ENCODE measurements around the gene CCDC9. TPM values are rescaled to one million over a fixed set of nuclear protein-coding genes. Genes with fewer than 3 reads are reported as not detected.
"Not testable (repeated sequence)": the region's sequence is repeated elsewhere in the genome, so short reads cannot be mapped to it uniquely, and the experiment has no call there.

The CCDC9 gene
- total RNA-seq, 1 donor from 2014 or later, result 42.4 TPM

DNA sequence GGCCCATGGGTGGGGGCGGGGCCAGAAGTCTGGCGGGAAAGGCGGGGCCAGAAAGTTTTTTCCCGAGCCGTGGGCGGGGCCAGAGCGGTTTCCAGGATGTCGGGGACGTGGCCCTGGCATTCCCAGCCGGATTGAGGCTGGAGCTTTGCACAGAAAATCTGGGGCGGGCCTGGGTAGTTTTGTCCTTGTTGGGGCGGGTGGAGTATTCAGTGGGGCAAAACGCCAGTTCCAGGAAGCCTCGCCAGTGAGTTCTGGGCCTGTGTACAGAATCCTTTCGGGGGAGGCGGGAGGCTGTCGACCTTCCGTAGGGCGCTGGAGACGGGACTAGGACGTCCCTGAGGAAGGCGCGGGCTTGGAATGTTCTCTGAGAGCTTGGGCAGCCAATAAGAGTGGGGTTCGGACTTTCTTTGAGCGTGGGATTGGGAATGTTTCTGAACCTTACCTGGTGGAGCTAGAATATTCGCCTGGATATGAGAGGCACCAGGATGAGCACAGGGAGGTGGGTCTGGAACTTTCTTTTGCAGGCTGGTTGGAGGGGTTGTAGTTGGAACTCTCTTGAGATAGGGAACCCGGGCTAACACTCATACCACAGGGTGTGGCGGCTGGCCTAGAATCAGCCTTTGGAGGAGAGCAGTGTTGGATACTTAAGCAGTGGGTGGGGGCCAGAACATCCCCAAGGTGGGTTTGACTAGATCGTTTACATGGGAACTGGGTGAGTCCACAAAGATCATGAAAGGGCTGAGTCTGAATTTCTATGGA is 1.3 kb downstream of the CCDC9 start:
- DNase-seq (ENCODE audit: low spot score) (no peak), ATAC-seq (peak; percentile 0)
- intact Hi-C loops (cut with DNase I), result no loop called here

DNA sequence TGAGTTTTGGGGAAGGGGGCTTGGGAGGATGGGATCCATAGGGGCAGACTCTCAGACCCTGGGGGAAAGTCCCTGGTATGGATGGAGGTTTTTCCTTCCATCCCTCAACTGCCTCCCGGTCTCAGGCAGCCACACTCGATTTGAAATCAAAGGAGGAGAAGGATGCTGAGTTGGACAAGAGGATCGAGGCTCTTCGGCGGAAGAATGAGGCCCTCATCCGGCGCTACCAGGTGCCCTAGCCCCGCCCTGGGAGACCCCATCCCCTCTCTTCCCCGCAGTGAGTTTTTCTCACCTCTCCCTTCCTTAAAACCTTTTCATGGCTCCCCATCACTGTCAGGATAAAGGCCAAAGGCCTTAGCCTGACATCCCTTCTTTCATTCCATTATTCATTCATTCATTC is 2.1 kb downstream of the CCDC9 start:
- intact Hi-C loops (cut with DNase I), result no loop called here
- no peak for DNase-seq (ENCODE audit: low spot score)
- ATAC-seq, result no peak

DNA sequence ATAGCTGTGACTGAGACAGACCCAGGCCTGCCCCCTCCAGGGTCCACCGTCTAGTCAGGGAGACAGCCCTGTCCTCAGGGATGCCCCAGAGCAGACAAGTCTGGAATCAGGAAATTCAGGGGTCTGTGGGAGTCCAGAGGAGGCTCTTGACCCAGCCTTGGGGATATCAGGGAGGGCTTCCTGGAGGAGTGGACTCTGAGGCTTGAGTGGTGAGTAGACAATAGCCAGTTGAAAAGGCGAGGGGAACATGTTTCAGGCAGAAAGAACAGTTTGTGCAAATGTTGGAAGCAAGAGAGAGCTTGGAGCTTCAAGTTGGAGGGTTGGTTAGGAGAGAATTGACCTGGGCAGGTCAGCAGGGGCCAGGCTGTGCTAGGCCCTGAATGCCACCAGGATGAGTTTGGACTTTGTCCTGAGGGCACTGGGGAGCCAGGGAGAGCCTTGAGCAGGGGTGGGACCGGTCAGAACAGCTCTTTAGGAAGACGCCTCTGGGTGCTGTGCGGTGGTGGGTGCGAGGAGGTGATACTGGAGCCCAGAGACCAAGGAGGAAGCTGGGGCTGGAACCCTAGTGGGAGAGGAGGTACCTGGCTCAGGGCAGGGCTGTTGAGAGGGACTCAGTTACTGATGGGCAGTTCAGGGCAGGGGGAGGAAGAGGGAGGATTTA is 2.7 kb downstream of the CCDC9 start:
- ATAC-seq (no peak), DNase-seq (ENCODE audit: low spot score) (no peak)

DNA sequence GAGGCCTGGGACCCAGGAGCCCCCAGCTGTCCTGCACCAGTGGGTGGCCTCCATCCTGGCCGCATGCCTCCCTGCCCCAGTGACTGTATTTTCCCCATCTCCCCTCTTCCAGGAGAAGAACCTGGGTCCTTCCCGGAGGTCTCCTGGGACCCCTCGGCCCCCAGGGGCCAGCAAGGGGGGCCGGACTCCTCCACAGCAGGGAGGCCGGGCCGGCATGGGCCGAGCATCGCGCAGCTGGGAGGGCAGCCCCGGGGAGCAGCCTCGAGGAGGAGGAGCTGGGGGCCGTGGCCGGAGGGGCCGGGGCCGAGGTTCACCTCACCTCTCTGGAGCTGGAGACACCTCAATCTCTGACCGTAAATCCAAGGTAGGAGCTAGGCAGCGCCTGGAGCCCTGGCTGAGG is 4.2 kb downstream of the CCDC9 start:
- ATAC-seq, result no peak
- intact Hi-C loops (cut with DNase I), result no loop called here
- no peak for DNase-seq (ENCODE audit: low spot score)

More for the DNA sequence above, 2.7 kb downstream of the CCDC9 start:
- intact Hi-C loops (cut with DNase I), result no loop called here

DNA sequence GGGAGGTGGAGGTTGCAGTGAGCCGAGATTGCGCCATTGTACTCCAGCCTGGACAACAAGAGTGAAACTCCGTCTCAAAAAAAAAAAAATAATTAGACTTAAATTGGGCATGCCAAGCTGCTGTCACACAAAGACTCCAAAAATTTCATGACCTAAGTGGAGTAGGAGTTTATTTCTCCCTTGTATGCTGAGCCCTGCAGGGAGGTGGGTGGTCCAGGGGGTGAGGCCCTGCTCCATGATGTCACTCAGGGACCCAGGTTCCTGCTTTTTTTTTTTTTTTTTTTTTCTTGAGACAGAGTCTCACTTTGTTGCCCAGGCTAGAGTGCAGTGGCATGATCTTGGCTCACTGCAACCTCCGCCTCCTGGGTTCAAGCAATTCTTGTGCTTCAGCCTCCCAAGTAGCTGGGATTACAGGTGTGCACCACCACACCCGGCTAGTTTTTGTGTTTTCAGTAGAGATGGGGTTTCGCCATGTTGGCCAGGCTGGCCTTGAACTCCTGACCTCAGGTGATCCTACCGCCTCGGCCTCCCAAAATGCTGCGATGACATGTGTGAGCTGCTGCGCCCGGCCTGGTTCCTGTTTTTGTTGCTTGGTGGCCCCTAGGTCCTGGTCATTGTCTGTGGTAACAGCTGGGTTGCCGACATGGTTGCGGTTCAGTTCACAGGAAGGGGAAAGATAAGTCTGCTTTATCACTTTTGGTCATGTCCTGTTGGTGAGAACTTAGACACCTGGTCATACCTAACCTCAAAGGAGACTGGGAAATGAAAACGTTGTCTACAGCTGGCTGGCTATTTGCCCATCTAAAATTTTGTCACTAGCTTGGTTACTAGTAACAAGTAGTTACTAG is 5.8 kb downstream of the CCDC9 start:
- intact Hi-C loops (cut with DNase I); ATAC-seq; DNase-seq (ENCODE audit: low spot score): not testable (repeated sequence)

DNA sequence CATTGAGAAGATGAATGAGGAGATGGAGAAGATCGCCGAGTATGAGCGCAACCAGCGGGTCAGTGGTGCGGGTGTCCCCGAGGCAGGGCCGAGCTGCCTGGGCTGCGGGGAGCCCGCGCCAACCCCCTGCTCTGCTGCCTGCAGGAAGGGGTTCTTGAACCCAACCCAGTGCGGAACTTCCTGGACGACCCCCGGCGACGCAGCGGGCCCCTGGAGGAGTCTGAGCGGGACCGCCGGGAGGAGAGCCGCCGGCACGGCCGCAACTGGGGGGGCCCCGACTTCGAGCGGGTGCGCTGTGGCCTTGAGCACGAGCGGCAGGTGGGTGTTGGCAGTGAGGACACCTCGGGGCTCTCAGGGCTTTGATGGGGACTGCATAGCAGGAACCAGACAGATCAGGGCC is 8.3 kb downstream of the CCDC9 start:
- no peak for DNase-seq (ENCODE audit: low spot score)
- intact Hi-C loops (cut with DNase I), result no loop called here
- no peak for ATAC-seq

DNA sequence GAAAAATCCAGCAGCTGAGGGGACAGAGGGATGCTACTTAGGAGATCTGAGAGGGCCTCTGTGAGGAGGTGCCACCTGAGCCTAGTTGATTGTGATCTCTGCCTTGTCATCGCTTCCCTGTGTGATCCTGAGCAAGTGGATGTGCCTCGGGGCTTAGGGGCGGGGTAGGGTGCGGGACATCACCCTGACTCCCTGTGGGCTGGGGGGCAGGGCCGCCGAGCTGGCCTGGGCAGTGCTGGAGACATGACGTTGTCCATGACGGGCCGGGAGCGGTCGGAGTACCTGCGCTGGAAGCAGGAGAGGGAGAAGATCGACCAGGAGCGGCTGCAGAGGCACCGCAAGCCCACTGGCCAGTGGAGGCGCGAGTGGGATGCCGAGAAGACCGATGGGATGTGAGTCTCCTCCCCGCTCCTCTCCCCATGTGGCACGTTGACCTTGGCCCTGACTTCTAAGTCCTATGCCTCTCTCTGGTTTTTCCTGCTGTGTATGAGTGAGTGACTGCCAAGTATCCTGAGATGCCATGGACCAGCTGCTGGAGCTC is 10.1 kb downstream of the CCDC9 start:
- ATAC-seq (no peak), DNase-seq (ENCODE audit: low spot score) (no peak)
- intact Hi-C loops (cut with DNase I), result no loop called here

DNA sequence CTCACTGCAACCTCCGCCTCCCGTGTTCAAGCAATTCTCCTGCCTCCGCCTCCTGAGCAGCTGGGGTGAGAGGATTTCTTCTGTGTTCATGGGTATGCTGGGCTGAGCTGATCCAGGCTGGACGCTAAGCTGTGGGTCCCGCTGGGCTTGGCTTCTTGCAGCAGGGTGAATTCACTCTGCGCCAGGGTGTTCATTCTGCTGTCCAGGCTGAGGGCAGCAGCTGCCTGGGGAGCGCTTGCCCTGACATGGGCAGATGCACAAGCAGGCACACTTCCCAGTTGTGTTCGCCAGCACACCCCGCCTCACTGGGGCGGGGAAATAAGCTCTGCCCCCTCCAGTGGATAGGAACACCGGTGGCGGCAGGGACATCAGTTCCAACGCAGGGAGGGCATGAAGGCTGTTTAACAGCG is 11.0 kb downstream of the CCDC9 start:
- DNase-seq (ENCODE audit: low spot score) (no peak), ATAC-seq (no peak)
- intact Hi-C loops (cut with DNase I), result no loop called here

DNA sequence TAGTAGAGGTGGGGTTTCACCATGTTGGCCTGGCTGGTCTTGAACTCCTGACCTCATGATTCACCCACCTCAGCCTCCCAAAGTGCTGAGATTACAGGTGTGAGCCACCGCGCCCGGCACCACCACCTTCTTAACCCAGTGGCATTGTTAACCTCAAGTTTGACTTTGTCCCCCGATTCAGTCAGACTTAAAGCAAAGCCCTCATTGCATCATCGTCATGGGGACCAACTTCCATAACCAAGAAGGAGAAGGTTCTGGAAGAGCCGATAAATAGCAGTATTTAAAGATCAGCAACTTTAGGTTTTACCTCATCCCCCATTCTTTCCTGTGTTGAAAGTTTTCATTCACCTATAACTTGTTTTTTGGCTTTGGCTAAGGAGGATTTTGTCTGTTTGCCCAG is 11.7 kb downstream of the CCDC9 start:
- ATAC-seq, result no peak
- DNase-seq (ENCODE audit: low spot score), result no peak
- intact Hi-C loops (cut with DNase I), result no loop called here

DNA sequence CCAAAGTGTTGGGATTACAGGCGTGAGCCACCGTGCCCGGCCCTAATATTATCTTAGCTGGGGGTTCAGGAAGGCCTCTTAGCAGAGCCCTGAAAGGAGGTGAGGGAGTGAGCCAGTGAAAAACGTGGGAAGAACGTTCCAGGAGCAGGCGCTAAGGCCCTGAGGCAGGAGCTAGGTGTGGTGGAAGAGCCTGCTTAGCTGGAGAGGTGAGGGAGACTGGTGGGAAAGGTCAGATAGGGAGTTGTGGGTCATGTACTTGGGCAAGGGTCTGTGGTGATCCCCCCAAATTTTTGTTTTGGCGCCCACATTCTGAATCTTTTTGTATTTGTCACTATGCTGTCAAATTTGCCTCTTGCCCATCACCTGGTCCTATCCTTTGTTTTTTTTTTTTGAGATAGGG is 13.3 kb downstream of the CCDC9 start:
- intact Hi-C loops (cut with DNase I), result no loop called here
- DNase-seq (ENCODE audit: low spot score), result no peak
- ATAC-seq, result no peak

DNA sequence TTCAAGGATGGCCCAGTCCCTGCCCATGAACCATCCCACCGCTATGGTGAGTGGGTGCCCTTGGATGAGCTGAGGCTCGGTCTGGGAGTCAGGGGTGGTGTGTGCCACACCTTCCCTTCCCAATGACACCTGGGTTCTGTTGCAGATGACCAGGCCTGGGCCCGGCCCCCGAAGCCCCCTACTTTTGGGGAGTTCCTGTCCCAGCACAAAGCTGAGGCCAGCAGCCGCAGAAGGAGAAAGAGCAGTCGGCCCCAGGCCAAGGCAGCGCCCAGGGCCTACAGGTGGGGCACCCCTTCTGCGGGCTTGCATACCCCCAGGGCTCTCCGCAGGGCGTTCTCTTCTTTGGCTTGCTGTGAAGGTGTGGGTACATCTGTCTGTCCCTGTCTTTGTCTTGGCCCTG is 14.1 kb downstream of the CCDC9 start:
- DNase-seq (ENCODE audit: low spot score), result no peak
- intact Hi-C loops (cut with DNase I), result no loop called here
- no peak for ATAC-seq

DNA sequence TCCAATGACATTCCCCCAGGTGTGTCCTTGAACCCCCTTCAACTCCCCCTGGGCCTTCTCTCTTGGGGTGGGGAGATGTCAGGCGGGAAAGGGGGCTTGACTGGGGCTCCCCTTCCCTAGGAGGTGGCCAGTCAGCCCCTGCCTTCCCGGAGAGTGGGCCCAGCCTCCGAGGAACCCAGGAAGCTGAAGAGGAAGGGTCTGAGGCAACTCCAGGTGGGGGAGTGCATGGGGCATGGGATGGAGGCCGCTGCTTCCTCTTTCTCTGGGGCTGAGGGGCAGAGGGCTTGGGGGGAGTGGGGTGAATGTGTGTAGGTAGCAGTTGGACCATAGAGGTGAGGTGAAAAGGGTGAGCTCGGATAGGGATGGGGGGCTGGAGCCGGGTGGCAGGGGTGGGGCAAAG is 15.6 kb downstream of the CCDC9 start:
- intact Hi-C loops (cut with DNase I), result no loop called here
- DNase-seq (ENCODE audit: low spot score), result no peak
- ATAC-seq, result no peak

DNA sequence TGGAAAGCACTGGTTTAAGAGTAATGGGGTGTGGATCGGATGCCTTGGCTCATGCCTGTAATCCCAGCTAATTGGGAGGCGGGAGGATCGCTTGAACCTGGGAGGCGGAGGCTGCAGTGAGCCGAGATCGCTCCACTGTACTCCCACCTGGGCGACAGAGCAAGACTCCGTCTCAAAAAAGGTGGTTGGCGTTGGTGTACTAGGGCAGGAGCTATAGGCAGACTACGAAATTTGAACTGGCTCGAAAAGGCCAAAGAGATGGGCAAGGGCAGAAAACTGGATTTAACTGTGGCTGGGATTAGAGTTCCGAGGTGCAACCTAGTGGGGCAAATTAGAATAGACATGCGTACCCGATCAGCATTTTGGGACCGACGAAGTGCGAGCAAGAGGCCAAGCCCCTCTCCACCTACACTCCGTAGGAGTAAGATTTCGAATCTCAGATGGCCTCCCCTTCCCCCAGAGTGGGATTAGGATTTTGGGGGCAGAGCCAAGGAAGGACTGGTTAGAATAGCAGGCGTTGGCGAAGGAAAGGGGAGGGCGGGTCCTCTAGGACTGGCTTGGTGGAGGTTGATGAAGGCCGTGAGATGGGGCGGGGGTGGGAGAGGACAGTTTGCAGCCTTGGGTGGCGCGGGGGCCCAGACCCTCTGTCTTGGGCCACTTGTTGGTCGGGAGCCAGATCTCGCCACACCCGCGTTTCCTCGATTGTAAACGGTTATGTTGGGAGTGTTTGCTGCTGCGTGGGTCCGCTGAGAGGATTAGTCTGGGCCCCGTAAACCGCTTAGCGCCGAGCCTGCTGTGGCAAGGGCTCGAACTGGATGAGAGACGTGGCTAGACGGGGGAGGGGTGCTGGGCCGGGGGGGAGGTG is 16.4 kb downstream of the CCDC9 start:
- no peak for ATAC-seq

DNA sequence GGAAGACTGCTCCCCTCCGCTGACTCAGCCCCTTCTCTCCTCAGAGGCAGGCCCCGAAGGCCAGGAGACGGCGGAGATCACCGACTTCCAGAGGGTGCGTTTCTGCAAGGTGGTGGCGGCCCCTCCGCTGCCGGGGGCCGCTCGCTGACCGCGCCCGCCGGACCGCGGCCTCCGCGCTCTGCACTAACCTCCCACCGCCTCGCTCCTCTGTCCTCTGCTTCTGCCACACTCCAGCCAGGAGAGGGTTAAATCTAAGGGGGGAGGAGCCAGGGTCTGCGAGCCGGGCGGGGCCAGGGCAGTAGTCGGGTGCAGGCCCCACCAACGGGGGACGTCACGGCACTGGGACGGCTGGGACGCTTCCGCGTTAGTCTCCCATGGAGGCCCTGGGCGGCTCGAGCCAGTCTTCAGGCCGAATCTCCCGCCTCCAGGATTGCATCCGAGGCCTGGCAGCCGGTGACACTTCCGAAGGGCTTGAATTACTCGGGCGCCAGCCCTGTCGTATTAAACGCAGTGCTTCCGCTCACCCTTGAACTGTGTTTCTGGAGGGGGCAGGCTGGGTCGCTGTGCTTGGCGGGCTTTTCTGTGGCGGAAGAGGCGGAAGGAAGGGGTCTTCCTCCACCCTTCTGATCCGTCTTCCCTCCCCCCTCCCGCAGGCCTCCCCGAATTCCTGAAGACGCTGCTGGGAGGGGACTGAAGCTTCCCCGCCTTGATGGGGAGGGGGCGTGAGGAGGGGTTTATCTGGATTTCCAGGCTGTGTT is 17.2 kb downstream of the CCDC9 start:
- ATAC-seq (peak; percentile 91), DNase-seq (ENCODE audit: low spot score) (peak; percentile 96)
- intact Hi-C loops (cut with DNase I), result no loop called here

More for the DNA sequence above, 16.4 kb downstream of the CCDC9 start:
- peak; percentile 79 for DNase-seq (ENCODE audit: low spot score)
- intact Hi-C loops (cut with DNase I), result no loop called here

DNA sequence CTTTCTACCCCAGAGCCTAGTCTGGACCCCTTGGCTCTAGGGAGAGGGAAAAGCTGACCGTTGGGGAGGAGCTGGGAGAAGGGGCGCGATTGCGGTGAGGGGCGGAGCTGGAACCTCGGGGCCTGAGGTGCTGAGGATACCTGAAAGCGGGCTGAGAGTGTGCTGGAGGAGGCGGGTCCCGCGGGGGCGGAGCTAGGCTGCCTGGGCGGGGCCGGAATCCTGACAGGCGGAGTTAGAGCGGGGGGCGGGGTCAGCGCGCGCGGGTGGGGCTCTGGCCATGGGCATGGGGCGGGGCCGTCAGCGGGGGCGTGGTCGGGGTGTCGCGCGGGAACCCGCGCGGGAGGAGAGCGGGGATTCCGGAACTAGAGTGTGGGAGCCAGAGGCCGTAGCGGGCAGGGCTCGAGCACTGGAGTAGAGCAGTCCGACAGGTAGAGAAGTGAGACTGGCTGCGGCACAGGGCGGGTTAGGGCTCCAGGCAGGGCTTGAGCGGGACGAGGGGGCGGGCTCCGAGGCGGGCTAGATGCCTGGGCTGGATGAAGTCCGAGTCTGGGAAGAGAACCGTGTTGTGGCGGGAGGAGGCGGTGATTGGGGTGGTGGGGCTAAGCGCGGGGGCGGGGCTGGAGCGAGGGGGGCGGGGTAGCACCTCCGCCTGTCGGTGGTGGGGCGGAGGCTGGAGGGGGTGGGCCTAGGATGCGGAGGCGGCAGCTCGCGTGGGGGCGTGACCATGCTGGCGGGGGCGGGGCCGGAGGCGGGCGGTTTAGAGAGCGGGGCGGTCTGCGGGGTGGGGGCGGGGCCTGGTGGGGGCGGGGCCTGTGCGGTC is 18.0 kb downstream of the CCDC9 start, which contains the start of gene INAFM1:
Gene INAFM1 (plus strand): TSS at position 815 of the 820 bp plus-strand sequence. CDS start 35 bp downstream, outside the sequence.
- intact Hi-C loops (cut with DNase I), result no loop called here
- DNase-seq (ENCODE audit: low spot score) (peak; percentile 100), ATAC-seq (peak; percentile 91)

DNA sequence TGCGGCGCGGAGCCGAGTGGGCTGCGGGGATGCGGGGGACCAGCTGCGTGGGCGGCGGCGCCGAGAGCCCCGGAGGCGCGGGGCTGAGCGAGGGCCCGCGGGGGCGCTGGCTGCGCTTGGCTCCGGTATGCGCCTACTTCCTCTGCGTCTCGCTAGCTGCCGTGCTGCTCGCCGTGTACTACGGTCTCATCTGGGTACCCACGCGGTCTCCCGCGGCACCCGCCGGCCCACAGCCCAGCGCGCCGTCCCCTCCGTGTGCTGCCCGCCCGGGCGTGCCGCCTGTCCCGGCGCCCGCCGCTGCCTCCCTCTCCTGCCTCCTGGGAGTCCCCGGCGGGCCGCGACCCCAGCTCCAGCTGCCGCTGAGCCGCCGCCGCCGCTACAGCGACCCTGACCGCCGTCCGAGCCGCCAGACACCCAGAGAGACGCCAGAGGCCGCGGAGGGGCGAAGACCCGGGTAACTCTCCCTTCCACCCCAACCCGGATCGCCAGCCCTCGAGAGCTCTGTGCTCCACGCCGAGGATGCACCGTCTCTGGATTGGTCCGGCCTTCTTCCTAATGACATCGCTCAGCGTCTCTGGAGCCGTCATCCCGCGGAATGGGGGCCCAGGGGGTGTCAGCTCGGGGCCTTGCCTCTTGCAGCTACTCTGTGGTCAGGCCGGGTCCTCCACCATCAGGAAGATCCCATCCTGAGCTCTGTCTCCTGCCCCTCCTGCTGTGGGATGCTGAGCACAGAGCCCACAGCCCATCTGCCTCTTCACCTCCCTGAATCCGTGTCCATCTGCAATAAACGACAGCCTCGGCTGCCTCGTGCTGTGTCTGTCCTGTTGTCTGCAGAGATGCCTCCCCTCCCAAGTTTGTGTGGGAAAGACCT is 18.8 kb downstream of the CCDC9 start:
- DNase-seq (ENCODE audit: low spot score) (peak; percentile 78), ATAC-seq (no peak)
- intact Hi-C loops (cut with DNase I), result no loop called here
